HK-2 (cell line): ENCODE results near the gene PPP1R9A.
A peak's percentile ranks its signal among the peaks of the same experiment; 100 is the strongest.

Experiments
- DNase-seq: peaks from one replicate; pipeline ENCODE4 v3.0.0-alpha.2; 2018; ENCODE audit not compliant: unreplicated experiment

Gene PPP1R9A

DNA sequence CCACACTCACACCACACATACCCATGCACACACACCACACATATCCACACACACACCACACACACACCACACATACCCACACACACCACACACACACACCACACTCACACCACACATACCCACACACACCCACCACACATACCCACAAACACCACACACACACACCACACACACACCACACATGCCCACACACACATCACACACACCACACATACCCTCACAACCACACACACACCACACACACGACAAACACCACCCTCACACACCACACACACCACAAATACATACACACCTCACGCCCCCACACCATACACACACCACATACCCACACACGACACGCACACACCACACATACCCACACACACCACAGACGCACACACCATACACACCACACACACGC lies 297.2 kb downstream of the PPP1R9A start:
- DNase-seq = no peak

DNA sequence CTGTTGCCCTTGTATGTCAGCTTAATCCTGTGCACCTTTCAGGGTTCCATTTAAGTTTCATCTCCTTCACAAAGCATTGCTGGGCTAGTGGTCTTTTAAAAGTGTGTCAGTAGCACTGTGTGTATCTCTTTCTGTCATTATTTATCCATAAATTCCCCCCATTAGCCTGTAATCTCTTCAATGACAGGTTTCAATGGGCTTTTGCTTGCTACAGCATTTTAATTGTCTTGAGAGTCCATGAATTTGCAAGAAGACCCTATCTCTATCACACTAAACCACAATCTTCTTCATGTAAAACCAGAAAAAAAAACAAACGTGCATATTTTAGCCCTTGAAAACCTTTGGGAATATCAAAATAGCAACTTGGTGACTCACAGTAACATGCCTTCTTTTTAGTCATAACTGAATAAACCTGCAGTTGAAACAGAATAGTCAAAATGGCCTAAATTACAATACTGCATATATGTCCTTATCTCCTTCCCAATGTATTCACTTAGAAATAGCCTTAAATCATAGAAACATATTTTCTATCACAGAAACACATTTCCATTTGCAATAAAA lies 298.4 kb downstream of the PPP1R9A start:
- DNase-seq = no peak

GRCh38 chr7:95209276-95209675 lies 301.9 kb downstream of the PPP1R9A start:
- no peak for DNase-seq

- no peak for DNase-seq
Measured at GRCh38 chr7:95209788-95210187, 302.4 kb downstream of the PPP1R9A start.

GRCh38 chr7:95213148-95213547 lies 305.8 kb downstream of the PPP1R9A start:
- no peak for DNase-seq

DNA sequence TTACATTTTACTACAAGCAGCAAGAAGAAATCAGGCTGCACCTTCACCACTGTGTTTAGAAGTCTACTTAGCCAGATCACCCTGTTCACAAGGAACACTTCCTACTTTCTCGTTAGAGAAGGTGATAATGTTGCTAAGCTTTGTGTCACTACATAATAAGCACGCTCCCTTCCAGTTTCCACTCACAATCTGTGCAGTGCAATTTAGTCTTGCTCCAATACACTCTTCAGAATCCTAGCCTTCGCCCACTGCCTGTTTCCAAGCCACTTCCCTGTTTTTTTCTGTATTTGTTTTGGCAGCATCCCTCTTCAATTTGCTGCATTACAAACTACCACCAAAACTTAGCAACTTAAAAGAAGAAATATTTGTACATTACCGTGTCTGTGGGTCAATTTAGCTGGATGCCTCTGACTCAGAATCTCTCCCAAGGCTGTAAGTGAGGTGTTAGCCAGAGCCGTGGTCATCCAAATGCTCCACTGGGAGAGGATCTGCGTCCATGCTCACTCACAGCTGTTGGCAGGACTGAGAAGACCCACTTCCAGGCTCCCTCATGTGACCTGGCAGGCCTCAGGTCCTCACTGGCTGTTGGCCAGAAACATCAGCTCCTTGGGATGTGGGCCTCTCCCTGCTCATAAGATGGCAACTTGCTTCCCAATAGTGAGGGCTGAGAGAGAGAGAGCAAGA lies 306.6 kb downstream of the PPP1R9A start:
- no peak for DNase-seq

GRCh38 chr7:95219721-95220120 lies 312.3 kb downstream of the PPP1R9A start:
- DNase-seq = no peak

GRCh38 chr7:95220328-95220727 lies 312.9 kb downstream of the PPP1R9A start:
- DNase-seq = no peak

- no peak for DNase-seq
Measured at GRCh38 chr7:95225301-95225700, 317.9 kb downstream of the PPP1R9A start.

- no peak for DNase-seq
Measured at GRCh38 chr7:95229301-95229700, 321.9 kb downstream of the PPP1R9A start.

- no peak for DNase-seq
Measured at GRCh38 chr7:95238252-95238943, 331.0 kb downstream of the PPP1R9A start.

DNA sequence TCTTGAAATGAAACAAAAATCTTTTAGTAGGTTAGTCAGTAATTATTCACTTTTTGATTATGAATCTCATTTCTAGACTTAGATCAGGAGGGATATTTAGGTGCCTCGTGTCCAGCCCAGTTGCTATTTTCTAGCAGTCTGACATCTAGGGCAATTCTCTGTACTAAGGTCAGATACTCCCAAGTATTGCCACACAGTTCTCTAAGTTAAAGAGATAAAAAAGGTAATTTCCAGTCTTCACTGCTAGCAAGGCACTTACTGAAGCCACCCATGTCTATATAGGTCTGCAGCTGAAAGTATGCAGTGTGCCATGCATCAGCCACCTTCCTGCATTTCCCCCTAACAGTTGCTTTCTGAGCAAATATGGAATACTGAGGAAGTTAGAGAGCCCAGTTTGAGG lies 333.5 kb downstream of the PPP1R9A start:
- DNase-seq = no peak

DNA sequence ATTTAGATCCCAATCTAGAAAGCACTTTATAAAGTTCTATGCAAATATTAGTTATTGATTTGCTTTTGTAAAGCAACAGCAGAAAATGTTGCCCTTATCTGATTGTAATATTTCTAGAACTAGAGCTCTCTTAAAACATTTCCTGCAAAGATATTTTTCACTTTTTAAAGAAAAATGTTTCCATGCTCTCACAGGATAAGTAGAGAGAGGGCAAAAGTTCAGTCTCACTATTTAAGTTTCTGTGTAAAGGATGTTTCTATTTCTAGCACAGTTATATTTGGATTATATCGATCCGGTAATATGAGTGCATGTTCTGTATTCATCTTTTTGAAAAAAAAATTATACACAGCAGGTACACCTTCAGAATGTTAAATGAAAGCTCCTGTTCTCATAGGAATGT lies 334.9 kb downstream of the PPP1R9A start:
- DNase-seq = no peak

- no peak for DNase-seq
Measured at GRCh38 chr7:95244616-95245015, 337.2 kb downstream of the PPP1R9A start.

- no peak for DNase-seq
Measured at GRCh38 chr7:95245828-95246500, 338.6 kb downstream of the PPP1R9A start.

- peak; percentile 52 for DNase-seq
Measured at GRCh38 chr7:95246831-95247370, 339.5 kb downstream of the PPP1R9A start.

GRCh38 chr7:95250571-95250970 lies 343.2 kb downstream of the PPP1R9A start:
- DNase-seq = no peak

GRCh38 chr7:95251966-95252365 lies 344.6 kb downstream of the PPP1R9A start:
- DNase-seq = no peak

- DNase-seq = no peak
Measured at GRCh38 chr7:95253986-95254385, 346.6 kb downstream of the PPP1R9A start.

DNA sequence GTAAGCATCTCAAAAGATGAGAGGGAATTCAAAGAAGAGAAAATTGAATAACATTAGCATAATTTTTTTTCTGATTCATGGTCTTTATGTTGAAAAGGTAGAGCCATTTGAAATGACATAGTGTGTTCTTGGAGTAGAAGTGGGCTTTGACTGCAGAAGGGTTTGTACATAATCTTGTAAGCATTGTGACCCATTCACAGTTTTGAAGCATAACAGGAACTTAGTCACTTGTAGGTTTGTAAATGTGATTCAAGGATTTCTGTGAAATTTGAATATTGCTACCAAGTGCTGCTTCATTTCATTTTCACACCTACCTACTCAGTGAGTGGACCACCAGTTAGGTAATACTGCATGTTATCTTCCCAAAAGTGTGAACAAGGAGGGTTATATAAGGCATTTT lies 348.3 kb downstream of the PPP1R9A start:
- DNase-seq = no peak

GRCh38 chr7:95261895-95262415 lies 354.6 kb downstream of the PPP1R9A start:
- no peak for DNase-seq

GRCh38 chr7:95262875-95263274 lies 355.5 kb downstream of the PPP1R9A start:
- DNase-seq = no peak
